Heart left ventricle (tissue), 16 donors: ENCODE results near the gene MAP3K9. TPM values are rescaled to one million over a fixed set of nuclear protein-coding genes. Genes with fewer than 3 reads are reported as not detected.

ENCODE experiments used
- ATAC-seq, 4 donors: fragments of 200-7000 bp; cut with Tn5 transposase; one replicate each; pipeline ENCODE4 v1.9.1; 2020 to 2022; ENCODE audit warnings: moderate library complexity in 4 of 4, mild to moderate bottlenecking in 3 of 4, moderate number of reproducible peaks in 1 of 4
- DNase-seq, 5 donors: peaks; one replicate each; pipeline ENCODE4 v3.0.0-alpha.2; 2020
- H3K27ac ChIP-seq, 12 donors: fragments of 200-600 bp; sonication (generic) in 4 of 12; one replicate each; pipeline versions ENCODE4 v1.5.0 to v1.8.0; 2016 to 2022; ENCODE audit warnings: mild to moderate bottlenecking in 2 of 12
- H3K27me3 ChIP-seq, 9 donors: fragments of 200-600 bp; sonication (generic) in 2 of 9; one replicate each; pipeline versions ENCODE4 v1.5.1 to v1.8.0; 2016 to 2022; ENCODE audit warnings: mild to moderate bottlenecking in 3 of 9
- H3K36me3 ChIP-seq, 9 donors: fragments of 200-600 bp; sonication (generic) in 2 of 9; one replicate each; pipeline versions ENCODE4 v1.5.0 to v1.8.0; 2018 to 2022; ENCODE audit warnings: mild to moderate bottlenecking in 2 of 9
- H3K4me1 ChIP-seq, 12 donors: fragments of 200-600 bp; sonication (generic) in 4 of 12; one replicate each; pipeline versions ENCODE4 v1.5.0 to v1.8.0; 2016 to 2022; ENCODE audit warnings: mild to moderate bottlenecking in 3 of 12
- H3K4me3 ChIP-seq, 12 donors: fragments of 200-600 bp; sonication (generic) in 4 of 12; one replicate each; pipeline versions ENCODE4 v1.5.0 to v1.8.0; 2017 to 2022; ENCODE audit warnings: mild to moderate bottlenecking in 9 of 12, moderate library complexity in 4 of 12
- H3K9me3 ChIP-seq, 12 donors: fragments of 200-600 bp; sonication (generic) in 4 of 12; one replicate each; pipeline versions ENCODE4 v1.5.0 to v1.8.0; 2016 to 2022; ENCODE audit warnings: mild to moderate bottlenecking in 1 of 12
- CTCF ChIP-seq, 12 donors: fragments of 200-600 bp; sonication (generic) in 4 of 12; IDR thresholded peaks; one replicate each; pipeline versions ENCODE4 v1.5.0 to v1.8.0; 2018 to 2022; ENCODE audit warnings: antibody characterized with exemption in 12 of 12, mild to moderate bottlenecking in 5 of 12
- POLR2A ChIP-seq, 2 donors: fragments of 450-650 bp; IDR thresholded peaks; one replicate each; pipeline ENCODE4 v1.6.1; 2017; ENCODE audit warnings: antibody characterized with exemption in 2 of 2, mild to moderate bottlenecking in 2 of 2, moderate library complexity in 2 of 2
- WGBS, 4 donors: extraction: QIAGEN DNeasy Blood & Tissue Kit in 2 of 4; methylation state at CpG; one replicate each; pipeline versions ENCODE4 v1.1.5 to v1.1.7; 2013 to 2018; 5-methylcytosine and 5-hydroxymethylcytosine counted together
- intact Hi-C, 10 donors: fragments of 100-400 bp; cut with DNase I; formaldehyde crosslinking; loops; one replicate each; pipeline versions ENCODE4 v1.11.1 to v1.14.2; 2022
- polyA plus RNA-seq, 2 donors: library from polyadenylated mRNA; stranded (reverse); fragments of 200-250 nt; gene quantifications; one replicate each; pipeline ENCODE4 v1.2.3, GENCODE V29; 2013
- total RNA-seq, 9 donors: library from RNA; depleted of rRNA in 2 of 9; stranded (reverse); fragments of >200 nt in 2 of 9; fragmentation: NEBNext Ultra II Directional in 3 of 9; extraction: Animal tissue kit (Norgen Biotek cat#: 25700) in 3 of 9; gene quantifications; one replicate each; pipeline versions ENCODE4 v1.1.0 to v1.2.4, GENCODE V29; 2016 to 2023
- donor health status: ischemic (EF 13 %, LVEDD 7.1; RV severe dilation, severe dysfunction).
- donor health status: healthy with polysubstance abuse.
- donor health status: DM: no; HTN: yes; CAD: no.
- donor health status: DM: no; HTN: no; CAD: no.
- donor health status: ischemic (EF 25% LVEDD 6.9; RV normal size, moderate dysfunction).
- donor health status: ischemic (EF 25% LVEDD 5.7; RV mildly dilated, moderate dysfunction).
- donor health status: healthy.
- donor health status: DM: yes; HTN: yes; CAD: no.
- donor health status: ischemic (EF 35%, LVEDD 5.7; RV mildly dilated, moderate dysfunction).
- donor health status: nonischemic (EF 11% LVEDD 7.7; RV severe dilation, severe dysfunction).
- donor health status: DM: yes; HTN: yes; CAD: no.
- donor health status: PGD.
- donor health status: ischemic (EF 29% LVEDD 5.4; RV normal size, mild dysfunction).
- donor health status: nonischemic (EF 23%, LVEDD 6.1; RV moderate dilation, normal function).

MAP3K9 gene
- total and polyA plus RNA-seq, 11 donors, result 0.91 to 3.8 (median 1.7) TPM

GRCh38 chr14:70714055-70714550 lies 95.2 kb downstream of the MAP3K9 start:
- H3K27ac ChIP-seq, result peak overlapping the region in 2 of 12 donors; percentile 35 to 37
- DNase-seq (peak in 3 of 5 donors; percentile 37 to 41 (median 38)), ATAC-seq (peak in 1 of 4 donors; percentile 29)
- WGBS, 4 donors, result 16 to 22% (median 18%) methylated on average over 8 of the region's 8 CpGs
- no peaks in the 10 kb centered on the region for H3K36me3 ChIP-seq
- TF ChIP-seq POLR2A (IDR thresholded peaks at IDR 0.05), result no peak
- peak; percentile 61 to 80 (median 70) for TF ChIP-seq CTCF (IDR thresholded peaks at IDR 0.05)
- intact Hi-C loops, result loop anchor here (1.0 to 10.0 kb wide), 9 partner anchors 72 to 669 kb away; partner anchors contain the start of gene TTC9 (in 3 of the 10)
- H3K4me3 ChIP-seq, result peak overlapping the region in 1 of 12 donors; percentile 15
- no peaks in the 10 kb centered on the region for H3K9me3 ChIP-seq
- peaks cover 0 to 16% (median 7%) of the 10 kb centered on the region in 12 donors for H3K4me1 ChIP-seq
- peaks cover 0 to 9% (median 0%) of the 10 kb centered on the region in 9 donors for H3K27me3 ChIP-seq

DNA sequence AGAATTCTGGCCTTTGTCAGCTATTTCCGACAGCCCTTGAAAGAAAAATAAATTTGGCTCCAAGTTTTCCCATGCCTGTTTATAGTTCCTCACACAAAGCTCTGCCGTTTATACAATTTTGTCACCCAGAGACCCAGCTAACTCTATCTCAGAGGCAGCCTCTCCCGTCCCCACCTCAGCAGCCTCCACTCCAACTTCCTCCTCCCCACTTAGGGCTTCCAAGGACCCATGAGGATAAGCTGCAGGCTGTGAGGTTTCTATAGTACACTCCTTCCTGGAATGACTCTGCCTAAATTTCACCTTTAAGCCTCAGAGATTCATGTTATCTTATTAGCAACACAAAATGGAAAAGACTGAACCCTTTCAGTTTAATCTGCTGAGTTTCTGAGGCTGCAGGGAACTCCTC lies 95.8 kb downstream of the MAP3K9 start:
- Histone ChIP-seq H3K9me3 (no peaks in the 10 kb centered on the region), H3K4me1 (peaks cover 0 to 16% (median 7%) of the 10 kb centered on the region in 12 donors), H3K36me3 (no peaks in the 10 kb centered on the region), H3K27me3 (peaks cover 0 to 9% (median 0%) of the 10 kb centered on the region in 9 donors), H3K4me3 (peak overlapping the region in 1 of 12 donors; percentile 15), H3K27ac (peak overlapping the region in 5 of 12 donors; percentile 3 to 40 (median 35))
- intact Hi-C loops, result loop anchor here in 8 of 10 donors (2.0 to 10.0 kb wide), 9 partner anchors 71 to 669 kb away; partner anchors contain the start of gene TTC9 (in 3 of the 8)
- peak in 3 of 4 donors; percentile 16 to 60 (median 29) for ATAC-seq
- TF ChIP-seq CTCF (IDR thresholded peaks at IDR 0.05) (no peak), POLR2A (IDR thresholded peaks at IDR 0.05) (no peak)
- whole genome bisulfite sequencing, 4 donors, result 27 to 40% (median 31%) methylated on average over 3 of the region's 3 CpGs
- no peak for DNase-seq

GRCh38 chr14:70713096-70713495 lies 96.2 kb downstream of the MAP3K9 start:
- H3K4me3 ChIP-seq, result no peak overlapping the region
- 79 to 94% (median 86%) methylated on average over 4 of the region's 4 CpGs for WGBS, 4 donors
- no peaks in the 10 kb centered on the region for H3K9me3 ChIP-seq
- DNase-seq (no peak), ATAC-seq (no peak)
- TF ChIP-seq POLR2A (IDR thresholded peaks at IDR 0.05) (no peak), CTCF (IDR thresholded peaks at IDR 0.05) (no peak)
- H3K27ac ChIP-seq, result no peak overlapping the region
- H3K27me3 ChIP-seq, result peaks cover 0 to 9% (median 0%) of the 10 kb centered on the region in 9 donors
- H3K4me1 ChIP-seq, result peaks cover 0 to 16% (median 7%) of the 10 kb centered on the region in 12 donors
- intact Hi-C loops, result loop anchor here in 8 of 10 donors (2.0 to 10.0 kb wide), 9 partner anchors 70 to 668 kb away; partner anchors contain the start of gene TTC9 (in 3 of the 8)
- H3K36me3 ChIP-seq, result no peaks in the 10 kb centered on the region

- Histone ChIP-seq H3K36me3 (no peaks in the 10 kb centered on the region), H3K4me1 (peaks cover 0 to 16% (median 7%) of the 10 kb centered on the region in 12 donors), H3K4me3 (no peak overlapping the region), H3K27me3 (peaks cover 0 to 9% (median 0%) of the 10 kb centered on the region in 9 donors), H3K27ac (no peak overlapping the region), H3K9me3 (no peaks in the 10 kb centered on the region)
- ATAC-seq (no peak), DNase-seq (no peak)
- TF ChIP-seq POLR2A (IDR thresholded peaks at IDR 0.05) (no peak), CTCF (IDR thresholded peaks at IDR 0.05) (no peak)
- WGBS, 4 donors, result 96 to 100% (median 96%) methylated on average over 1 of the region's 1 CpG
- intact Hi-C loops, result loop anchor here in 8 of 10 donors (5.0 to 10.0 kb wide), 7 partner anchors 69 to 667 kb away; partner anchors contain the start of gene TTC9 (in 3 of the 8)
Observed at GRCh38 chr14:70711451-70711850, 97.9 kb downstream of the MAP3K9 start.
